ENCODE results near the gene POLRMT. TPM values are rescaled to one million over a fixed set of nuclear protein-coding genes. Genes with fewer than 3 reads are reported as not detected.

POLRMT gene
- total RNA-seq, 1 experiment from 2014 or later: 100 TPM

DNA sequence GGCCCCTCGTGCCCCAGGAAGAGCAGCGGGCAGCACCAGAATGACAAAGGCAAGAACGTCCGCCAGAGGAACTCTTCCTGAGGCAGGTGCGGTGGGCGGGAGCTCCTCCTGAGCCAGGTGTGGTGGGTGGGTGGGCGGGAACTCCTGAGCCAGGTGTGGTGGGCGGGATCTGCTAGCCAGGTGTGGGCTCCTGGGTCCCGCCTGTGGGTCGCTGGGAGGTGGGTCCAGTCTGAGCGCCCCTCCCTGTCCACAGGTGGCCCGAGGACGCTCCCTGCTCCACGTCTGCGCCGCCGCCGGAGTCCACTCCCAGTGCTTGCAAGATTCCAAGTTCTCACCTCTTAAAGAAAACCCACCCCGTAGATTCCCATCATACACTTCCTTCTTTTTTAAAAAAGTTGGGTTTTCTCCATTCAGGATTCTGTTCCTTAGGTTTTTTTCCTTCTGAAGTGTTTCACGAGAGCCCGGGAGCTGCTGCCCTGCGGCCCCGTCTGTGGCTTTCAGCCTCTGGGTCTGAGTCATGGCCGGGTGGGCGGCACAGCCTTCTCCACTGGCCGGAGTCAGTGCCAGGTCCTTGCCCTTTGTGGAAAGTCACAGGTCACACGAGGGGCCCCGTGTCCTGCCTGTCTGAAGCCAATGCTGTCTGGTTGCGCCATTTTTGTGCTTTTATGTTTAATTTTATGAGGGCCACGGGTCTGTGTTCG lies 50.7 kb downstream of the POLRMT start:
- H3K27ac ChIP-seq (ENCODE audit: low read depth, low read length, poor library complexity, severe bottlenecking): no peak overlapping the region
- no peaks in the 10 kb centered on the region for H3K4me1 ChIP-seq (ENCODE audit: insufficient read depth, low read length, poor library complexity, severe bottlenecking)
- no peaks in the 10 kb centered on the region for H3K27me3 ChIP-seq (replicated peaks; ENCODE audit: insufficient read depth, low read depth, low read length, poor library complexity)
- H3K4me3 ChIP-seq (ENCODE audit: low read depth, low read length, poor library complexity, severe bottlenecking): no peak overlapping the region
- CTCF ChIA-PET: no interaction called here
- H3K36me3 ChIP-seq (ENCODE audit: insufficient read depth, low read length, poor library complexity, severe bottlenecking): peaks cover 51% of the 10 kb centered on the region
- TSS peak; percentile 99 for BruUV-seq (replicated peaks)
- H3K9me3 ChIP-seq (ENCODE audit: low read depth, low read length, poor library complexity, severe bottlenecking): no peaks in the 10 kb centered on the region
- intact Hi-C loops (cut with micrococcal nuclease; ENCODE audit: unreplicated experiment): no loop called here
- no peak for TF ChIP-seq EZH2 (IDR thresholded peaks at IDR 0.05; ENCODE audit: borderline replicate concordance, low read depth, low read length, poor library complexity, severe bottlenecking)
- TF ChIP-seq, protein P1, sequence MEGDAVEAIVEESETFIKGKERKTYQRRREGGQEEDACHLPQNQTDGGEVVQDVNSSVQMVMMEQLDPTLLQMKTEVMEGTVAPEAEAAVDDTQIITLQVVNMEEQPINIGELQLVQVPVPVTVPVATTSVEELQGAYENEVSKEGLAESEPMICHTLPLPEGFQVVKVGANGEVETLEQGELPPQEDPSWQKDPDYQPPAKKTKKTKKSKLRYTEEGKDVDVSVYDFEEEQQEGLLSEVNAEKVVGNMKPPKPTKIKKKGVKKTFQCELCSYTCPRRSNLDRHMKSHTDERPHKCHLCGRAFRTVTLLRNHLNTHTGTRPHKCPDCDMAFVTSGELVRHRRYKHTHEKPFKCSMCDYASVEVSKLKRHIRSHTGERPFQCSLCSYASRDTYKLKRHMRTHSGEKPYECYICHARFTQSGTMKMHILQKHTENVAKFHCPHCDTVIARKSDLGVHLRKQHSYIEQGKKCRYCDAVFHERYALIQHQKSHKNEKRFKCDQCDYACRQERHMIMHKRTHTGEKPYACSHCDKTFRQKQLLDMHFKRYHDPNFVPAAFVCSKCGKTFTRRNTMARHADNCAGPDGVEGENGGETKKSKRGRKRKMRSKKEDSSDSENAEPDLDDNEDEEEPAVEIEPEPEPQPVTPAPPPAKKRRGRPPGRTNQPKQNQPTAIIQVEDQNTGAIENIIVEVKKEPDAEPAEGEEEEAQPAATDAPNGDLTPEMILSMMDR (conservative IDR thresholded peaks at IDR 0.05; ENCODE audit: low read depth, low read length): no peak
- DNase-seq (ENCODE audit: low spot score): no peak
- POLR2A ChIA-PET (ENCODE audit: low non-redundant PET): no interaction called here

DNA sequence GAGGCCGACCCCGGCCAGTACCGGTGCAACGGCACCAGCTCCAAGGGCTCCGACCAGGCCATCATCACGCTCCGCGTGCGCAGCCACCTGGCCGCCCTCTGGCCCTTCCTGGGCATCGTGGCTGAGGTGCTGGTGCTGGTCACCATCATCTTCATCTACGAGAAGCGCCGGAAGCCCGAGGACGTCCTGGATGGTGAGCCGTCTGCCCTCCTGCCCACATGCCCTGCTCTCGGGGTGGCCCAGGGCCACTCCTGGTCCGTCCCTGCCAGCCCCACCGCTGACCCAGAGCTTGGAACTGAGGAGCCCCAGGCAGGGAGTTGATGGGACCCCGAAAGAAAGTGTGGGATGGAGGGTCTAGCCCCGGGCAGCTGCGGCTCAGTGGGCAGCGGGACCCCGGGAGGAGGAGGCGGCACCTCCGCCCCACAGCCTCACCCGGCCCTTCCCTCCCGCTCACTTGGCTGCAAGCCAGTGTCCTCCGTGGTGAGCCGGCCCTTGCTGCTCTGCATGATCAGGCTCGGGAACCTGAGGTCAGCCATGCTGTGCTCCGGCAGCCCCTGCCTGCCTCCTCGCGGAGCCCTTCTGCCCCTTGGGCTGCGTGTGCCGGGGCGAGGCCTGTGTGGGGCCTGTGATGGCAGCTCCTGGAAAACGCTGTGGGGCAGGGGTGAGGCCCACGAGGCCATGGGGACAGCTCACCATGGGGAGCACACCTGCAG lies 51.8 kb downstream of the POLRMT start:
- Histone ChIP-seq H3K36me3 (ENCODE audit: insufficient read depth, low read length, poor library complexity, severe bottlenecking) (peaks cover 53% of the 10 kb centered on the region), H3K4me1 (ENCODE audit: insufficient read depth, low read length, poor library complexity, severe bottlenecking) (no peaks in the 10 kb centered on the region), H3K27me3 (replicated peaks; ENCODE audit: insufficient read depth, low read depth, low read length, poor library complexity) (no peaks in the 10 kb centered on the region), H3K9me3 (ENCODE audit: low read depth, low read length, poor library complexity, severe bottlenecking) (no peaks in the 10 kb centered on the region), H3K27ac (ENCODE audit: low read depth, low read length, poor library complexity, severe bottlenecking) (no peak overlapping the region), H3K4me3 (ENCODE audit: low read depth, low read length, poor library complexity, severe bottlenecking) (no peak overlapping the region)
- CTCF ChIA-PET: no interaction called here
- BruUV-seq (replicated peaks): no TSS peak
- TF ChIP-seq, protein P1 (conservative IDR thresholded peaks at IDR 0.05; ENCODE audit: low read depth, low read length): no peak
- TF ChIP-seq EZH2 (IDR thresholded peaks at IDR 0.05; ENCODE audit: borderline replicate concordance, low read depth, low read length, poor library complexity, severe bottlenecking): no peak
- DNase-seq (ENCODE audit: low spot score): no peak
- intact Hi-C loops (cut with micrococcal nuclease; ENCODE audit: unreplicated experiment): no loop called here
- POLR2A ChIA-PET (ENCODE audit: low non-redundant PET): no interaction called here

DNA sequence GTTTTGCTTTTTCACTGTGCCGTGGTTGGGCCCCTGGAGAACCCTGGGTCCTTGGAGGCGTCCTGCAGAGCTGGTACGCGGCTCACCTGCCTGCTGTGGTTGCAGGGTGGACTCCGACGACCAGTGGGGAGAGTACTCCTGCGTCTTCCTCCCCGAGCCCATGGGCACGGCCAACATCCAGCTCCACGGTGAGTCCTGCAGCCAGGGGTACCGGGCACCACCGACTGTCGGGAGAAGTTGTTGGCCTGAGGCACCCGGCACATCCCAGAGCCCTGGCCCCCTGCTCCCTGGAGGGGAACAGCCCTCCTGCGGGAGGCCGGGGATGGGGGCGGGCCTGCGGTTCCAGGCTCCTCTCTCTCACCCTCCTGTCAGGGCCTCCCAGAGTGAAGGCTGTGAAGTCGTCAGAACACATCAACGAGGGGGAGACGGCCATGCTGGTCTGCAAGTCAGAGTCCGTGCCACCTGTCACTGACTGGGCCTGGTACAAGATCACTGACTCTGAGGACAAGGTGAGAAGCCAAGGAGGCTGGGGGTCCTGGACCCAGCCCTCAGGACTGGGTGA lies 53.0 kb downstream of the POLRMT start:
- TF ChIP-seq, protein P1 (conservative IDR thresholded peaks at IDR 0.05; ENCODE audit: low read depth, low read length): no peak
- no peak for TF ChIP-seq EZH2 (IDR thresholded peaks at IDR 0.05; ENCODE audit: borderline replicate concordance, low read depth, low read length, poor library complexity, severe bottlenecking)
- Histone ChIP-seq H3K36me3 (ENCODE audit: insufficient read depth, low read length, poor library complexity, severe bottlenecking) (peaks cover 53% of the 10 kb centered on the region), H3K4me3 (ENCODE audit: low read depth, low read length, poor library complexity, severe bottlenecking) (no peak overlapping the region), H3K27ac (ENCODE audit: low read depth, low read length, poor library complexity, severe bottlenecking) (no peak overlapping the region), H3K4me1 (ENCODE audit: insufficient read depth, low read length, poor library complexity, severe bottlenecking) (peaks cover 5% of the 10 kb centered on the region), H3K9me3 (ENCODE audit: low read depth, low read length, poor library complexity, severe bottlenecking) (no peaks in the 10 kb centered on the region), H3K27me3 (replicated peaks; ENCODE audit: insufficient read depth, low read depth, low read length, poor library complexity) (no peaks in the 10 kb centered on the region)
- BruUV-seq (replicated peaks): no TSS peak
- ChIA-PET CTCF (no interaction called here), POLR2A (ENCODE audit: low non-redundant PET) (no interaction called here)
- intact Hi-C loops (cut with micrococcal nuclease; ENCODE audit: unreplicated experiment): no loop called here
- no peak for DNase-seq (ENCODE audit: low spot score)
